ENCODE measurements around the gene KCNAB1. TPM values are rescaled to one million over a fixed set of nuclear protein-coding genes. Genes with fewer than 3 reads are reported as not detected.

KCNAB1 gene
- polyA plus RNA-seq, 1 donor (not counting 4 experiments of a cell fraction or from before 2014, with no cell fraction given): 0.03 TPM

- H3K9ac ChIP-seq (ENCODE audit: control insufficient read depth, extremely low read depth, insufficient read depth, low read length): no peak overlapping the region
- no peaks in the 10 kb centered on the region for H3K9me1 ChIP-seq (ENCODE audit: control insufficient read depth, extremely low read depth, insufficient read depth, low read length)
- H3K27ac ChIP-seq (ENCODE audit: control insufficient read depth, insufficient read depth, low read length): no peak overlapping the region
- no peaks in the 10 kb centered on the region for H3K4me1 ChIP-seq (ENCODE audit: control insufficient read depth, extremely low read depth, insufficient read depth, low read length)
- no peak for DNase-seq (ENCODE audit: low read depth, low spot score)
- H4K20me1 ChIP-seq (ENCODE audit: control insufficient read depth, extremely low read depth, insufficient read depth, low read length): no peaks in the 10 kb centered on the region
- dilution Hi-C loops (cut with MboI; ENCODE audit: extremely low pct_ligation_motif_present, low sequenced_read_pairs): loop anchor here (25.0 kb wide), 1 partner anchor 345 kb away; no protein-coding TSS in a partner anchor
- H3K9me3 ChIP-seq (ENCODE audit: control insufficient read depth, low read depth, low read length): no peaks in the 10 kb centered on the region
- H3K4me2 ChIP-seq (ENCODE audit: control insufficient read depth, extremely low read depth, insufficient read depth, low read depth, low read length): no peak overlapping the region
- H3K79me2 ChIP-seq (ENCODE audit: control insufficient read depth, insufficient read depth, low read length): no peaks in the 10 kb centered on the region
- H2AFZ ChIP-seq (ENCODE audit: control insufficient read depth, low read length): no peak overlapping the region
- no peak for FAIRE-seq
- H3K27me3 ChIP-seq (ENCODE audit: control insufficient read depth, extremely low read depth, insufficient read depth, low read length): peaks cover 10% of the 10 kb centered on the region
- no peaks in the 10 kb centered on the region for H3K36me3 ChIP-seq (ENCODE audit: control insufficient read depth in 2 of 2, extremely low read depth in 1 of 2, insufficient read depth in 2 of 2, low read length in 2 of 2)
- TF ChIP-seq, protein P1, sequence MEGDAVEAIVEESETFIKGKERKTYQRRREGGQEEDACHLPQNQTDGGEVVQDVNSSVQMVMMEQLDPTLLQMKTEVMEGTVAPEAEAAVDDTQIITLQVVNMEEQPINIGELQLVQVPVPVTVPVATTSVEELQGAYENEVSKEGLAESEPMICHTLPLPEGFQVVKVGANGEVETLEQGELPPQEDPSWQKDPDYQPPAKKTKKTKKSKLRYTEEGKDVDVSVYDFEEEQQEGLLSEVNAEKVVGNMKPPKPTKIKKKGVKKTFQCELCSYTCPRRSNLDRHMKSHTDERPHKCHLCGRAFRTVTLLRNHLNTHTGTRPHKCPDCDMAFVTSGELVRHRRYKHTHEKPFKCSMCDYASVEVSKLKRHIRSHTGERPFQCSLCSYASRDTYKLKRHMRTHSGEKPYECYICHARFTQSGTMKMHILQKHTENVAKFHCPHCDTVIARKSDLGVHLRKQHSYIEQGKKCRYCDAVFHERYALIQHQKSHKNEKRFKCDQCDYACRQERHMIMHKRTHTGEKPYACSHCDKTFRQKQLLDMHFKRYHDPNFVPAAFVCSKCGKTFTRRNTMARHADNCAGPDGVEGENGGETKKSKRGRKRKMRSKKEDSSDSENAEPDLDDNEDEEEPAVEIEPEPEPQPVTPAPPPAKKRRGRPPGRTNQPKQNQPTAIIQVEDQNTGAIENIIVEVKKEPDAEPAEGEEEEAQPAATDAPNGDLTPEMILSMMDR (optimal IDR thresholded peaks at IDR 0.05 in 1 of 3, IDR thresholded peaks at IDR 0.05 in 1 of 3, conservative IDR thresholded peaks at IDR 0.05 in 1 of 3; ENCODE audit: extremely low read depth in 1 of 3, insufficient read depth in 2 of 3, low read length in 3 of 3): no peak
- no peak for TF ChIP-seq EZH2 (IDR thresholded peaks at IDR 0.05; ENCODE audit: low read length)
- H3K4me3 ChIP-seq (ENCODE audit: control insufficient read depth in 2 of 3, extremely low read depth in 1 of 3, insufficient read depth in 2 of 3, low read depth in 1 of 3, low read length in 3 of 3): no peak overlapping the region
Observed at GRCh38 chr3:156166808-156167207, 46.4 kb downstream of the KCNAB1 start.

DNA sequence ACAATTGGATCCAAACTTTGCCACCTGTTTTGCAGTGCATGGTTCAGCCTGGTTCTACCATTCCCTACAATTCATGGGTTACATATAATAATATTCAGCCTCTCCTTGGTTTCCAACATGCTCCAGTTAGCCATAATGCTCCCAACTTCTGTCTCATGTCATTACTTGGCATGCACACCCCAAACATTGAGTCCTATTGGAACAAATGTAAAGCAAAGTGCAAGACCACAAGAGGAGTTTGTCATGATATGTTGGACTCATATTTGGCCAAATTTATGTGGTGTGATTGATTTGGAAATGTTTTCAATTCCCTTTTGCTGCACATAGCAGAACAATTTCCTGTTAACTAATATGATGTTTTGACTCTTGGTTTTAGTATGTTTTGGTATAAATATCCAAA is 50.2 kb downstream of the KCNAB1 start:
- no peak for TF ChIP-seq EZH2 (IDR thresholded peaks at IDR 0.05; ENCODE audit: low read length)
- TF ChIP-seq, protein P1 (optimal IDR thresholded peaks at IDR 0.05 in 1 of 3, IDR thresholded peaks at IDR 0.05 in 1 of 3, conservative IDR thresholded peaks at IDR 0.05 in 1 of 3; ENCODE audit: extremely low read depth in 1 of 3, insufficient read depth in 2 of 3, low read length in 3 of 3): no peak
- no peaks in the 10 kb centered on the region for H3K4me1 ChIP-seq (ENCODE audit: control insufficient read depth, extremely low read depth, insufficient read depth, low read length)
- peaks cover 10% of the 10 kb centered on the region for H3K27me3 ChIP-seq (ENCODE audit: control insufficient read depth, extremely low read depth, insufficient read depth, low read length)
- no peak overlapping the region for H3K27ac ChIP-seq (ENCODE audit: control insufficient read depth, insufficient read depth, low read length)
- H3K9me3 ChIP-seq (ENCODE audit: control insufficient read depth, low read depth, low read length): no peaks in the 10 kb centered on the region
- H3K4me3 ChIP-seq (ENCODE audit: control insufficient read depth in 2 of 3, extremely low read depth in 1 of 3, insufficient read depth in 2 of 3, low read depth in 1 of 3, low read length in 3 of 3): no peak overlapping the region
- H2AFZ ChIP-seq (ENCODE audit: control insufficient read depth, low read length): no peak overlapping the region
- H3K9me1 ChIP-seq (ENCODE audit: control insufficient read depth, extremely low read depth, insufficient read depth, low read length): no peaks in the 10 kb centered on the region
- DNase-seq (ENCODE audit: low read depth, low spot score) (no peak), FAIRE-seq (no peak)
- no peak overlapping the region for H3K4me2 ChIP-seq (ENCODE audit: control insufficient read depth, extremely low read depth, insufficient read depth, low read depth, low read length)
- no peaks in the 10 kb centered on the region for H3K79me2 ChIP-seq (ENCODE audit: control insufficient read depth, insufficient read depth, low read length)
- no peak overlapping the region for H3K9ac ChIP-seq (ENCODE audit: control insufficient read depth, extremely low read depth, insufficient read depth, low read length)
- H3K36me3 ChIP-seq (ENCODE audit: control insufficient read depth in 2 of 2, extremely low read depth in 1 of 2, insufficient read depth in 2 of 2, low read length in 2 of 2): no peaks in the 10 kb centered on the region
- no peaks in the 10 kb centered on the region for H4K20me1 ChIP-seq (ENCODE audit: control insufficient read depth, extremely low read depth, insufficient read depth, low read length)
- dilution Hi-C loops (cut with MboI; ENCODE audit: extremely low pct_ligation_motif_present, low sequenced_read_pairs): loop anchor here (25.0 kb wide), 1 partner anchor 342 kb away; no protein-coding TSS in a partner anchor

Data from keratinocyte (primary cell).